ENCODE results near the gene LMNA. TPM values are rescaled to one million over a fixed set of nuclear protein-coding genes. Genes with fewer than 3 reads are reported as not detected.
"Not testable (repeated sequence)": the region's sequence is repeated elsewhere in the genome, so short reads cannot be mapped to it uniquely, and the experiment has no call there.

Gene LMNA
- total RNA-seq (2014; rRNA removed; shearing (Covaris generic)) = 515 and 576 TPM in 2 replicates
- 499 and 536 TPM in 2 replicates for polyA plus RNA-seq (2015; cell fraction: cytosol; rRNA removed)
- polyA plus RNA-seq (2015; cell fraction: nucleus; rRNA removed) = 364 and 397 TPM in 2 replicates

GRCh38 chr1:156114101-156114918 lies at the start of gene LMNA:
TSS of gene LMNA (plus strand) at chr1:156114711. CDS start at chr1:156114919, 208 bp downstream.
- DNase-seq (ENCODE audit: low read depth, low spot score) = peak; percentile 89
- in situ Hi-C loops (cut with HindIII; ENCODE audit: low pct_unique_long_range_greater_than_20kb, low sequenced_read_pairs) = no loop called here

- in situ Hi-C loops (cut with HindIII; ENCODE audit: low pct_unique_long_range_greater_than_20kb, low sequenced_read_pairs) = no loop called here
- DNase-seq (ENCODE audit: low read depth, low spot score) = no peak
Measured at GRCh38 chr1:156065212-156065611, 49.3 kb upstream of the LMNA start.

- DNase-seq (ENCODE audit: low read depth, low spot score) = no peak
- in situ Hi-C loops (cut with HindIII; ENCODE audit: low pct_unique_long_range_greater_than_20kb, low sequenced_read_pairs) = no loop called here
Measured at GRCh38 chr1:156065871-156066270, 48.6 kb upstream of the LMNA start.

GRCh38 chr1:156067262-156067661 lies 47.2 kb upstream of the LMNA start:
- in situ Hi-C loops (cut with HindIII; ENCODE audit: low pct_unique_long_range_greater_than_20kb, low sequenced_read_pairs) = no loop called here
- no peak for DNase-seq (ENCODE audit: low read depth, low spot score)

- in situ Hi-C loops (cut with HindIII; ENCODE audit: low pct_unique_long_range_greater_than_20kb, low sequenced_read_pairs) = no loop called here
- no peak for DNase-seq (ENCODE audit: low read depth, low spot score)
Measured at GRCh38 chr1:156069490-156070455, 44.7 kb upstream of the LMNA start.

GRCh38 chr1:156070548-156070947 lies 44.0 kb upstream of the LMNA start:
- DNase-seq (ENCODE audit: low read depth, low spot score) = no peak
- in situ Hi-C loops (cut with HindIII; ENCODE audit: low pct_unique_long_range_greater_than_20kb, low sequenced_read_pairs) = no loop called here

- DNase-seq (ENCODE audit: low read depth, low spot score); in situ Hi-C loops (cut with HindIII; ENCODE audit: low pct_unique_long_range_greater_than_20kb, low sequenced_read_pairs): not testable (repeated sequence)
Measured at GRCh38 chr1:156071332-156071816, 43.1 kb upstream of the LMNA start.

GRCh38 chr1:156072251-156072650 lies 42.3 kb upstream of the LMNA start:
- in situ Hi-C loops (cut with HindIII; ENCODE audit: low pct_unique_long_range_greater_than_20kb, low sequenced_read_pairs) = no loop called here
- no peak for DNase-seq (ENCODE audit: low read depth, low spot score)

- in situ Hi-C loops (cut with HindIII; ENCODE audit: low pct_unique_long_range_greater_than_20kb, low sequenced_read_pairs) = no loop called here
- no peak for DNase-seq (ENCODE audit: low read depth, low spot score)
Measured at GRCh38 chr1:156073110-156073687, 41.3 kb upstream of the LMNA start.

GRCh38 chr1:156073740-156074139 lies 40.8 kb upstream of the LMNA start:
- in situ Hi-C loops (cut with HindIII; ENCODE audit: low pct_unique_long_range_greater_than_20kb, low sequenced_read_pairs) = no loop called here

GRCh38 chr1:156074661-156075060 lies 39.9 kb upstream of the LMNA start:
- in situ Hi-C loops (cut with HindIII; ENCODE audit: low pct_unique_long_range_greater_than_20kb, low sequenced_read_pairs) = no loop called here
- DNase-seq (ENCODE audit: low read depth, low spot score) = no peak

More at GRCh38 chr1:156073740-156074139, 40.8 kb upstream of the LMNA start:
- DNase-seq (ENCODE audit: low read depth, low spot score) = no peak

- no peak for DNase-seq (ENCODE audit: low read depth, low spot score)
- in situ Hi-C loops (cut with HindIII; ENCODE audit: low pct_unique_long_range_greater_than_20kb, low sequenced_read_pairs) = no loop called here
Measured at GRCh38 chr1:156075162-156075561, 39.3 kb upstream of the LMNA start.

GRCh38 chr1:156075775-156076204 lies 38.7 kb upstream of the LMNA start:
- no peak for DNase-seq (ENCODE audit: low read depth, low spot score)
- in situ Hi-C loops (cut with HindIII; ENCODE audit: low pct_unique_long_range_greater_than_20kb, low sequenced_read_pairs) = no loop called here

GRCh38 chr1:156076609-156077429 lies 37.7 kb upstream of the LMNA start:
- in situ Hi-C loops (cut with HindIII; ENCODE audit: low pct_unique_long_range_greater_than_20kb, low sequenced_read_pairs) = no loop called here
- DNase-seq (ENCODE audit: low read depth, low spot score) = no peak

- DNase-seq (ENCODE audit: low read depth, low spot score) = no peak
- in situ Hi-C loops (cut with HindIII; ENCODE audit: low pct_unique_long_range_greater_than_20kb, low sequenced_read_pairs) = no loop called here
Measured at GRCh38 chr1:156077430-156077760, 37.1 kb upstream of the LMNA start.

- in situ Hi-C loops (cut with HindIII; ENCODE audit: low pct_unique_long_range_greater_than_20kb, low sequenced_read_pairs) = no loop called here
Measured at GRCh38 chr1:156078728-156079127, 35.8 kb upstream of the LMNA start.

GRCh38 chr1:156079762-156080161 lies 34.7 kb upstream of the LMNA start:
- DNase-seq (ENCODE audit: low read depth, low spot score) = no peak
- in situ Hi-C loops (cut with HindIII; ENCODE audit: low pct_unique_long_range_greater_than_20kb, low sequenced_read_pairs) = no loop called here

More at GRCh38 chr1:156078728-156079127, 35.8 kb upstream of the LMNA start:
- no peak for DNase-seq (ENCODE audit: low read depth, low spot score)
